ENCODE data around the gene CLCF1.
"Not testable (repeated sequence)": the region's sequence is repeated elsewhere in the genome, so short reads cannot be mapped to it uniquely, and the experiment has no call there.

CLCF1 gene

DNA sequence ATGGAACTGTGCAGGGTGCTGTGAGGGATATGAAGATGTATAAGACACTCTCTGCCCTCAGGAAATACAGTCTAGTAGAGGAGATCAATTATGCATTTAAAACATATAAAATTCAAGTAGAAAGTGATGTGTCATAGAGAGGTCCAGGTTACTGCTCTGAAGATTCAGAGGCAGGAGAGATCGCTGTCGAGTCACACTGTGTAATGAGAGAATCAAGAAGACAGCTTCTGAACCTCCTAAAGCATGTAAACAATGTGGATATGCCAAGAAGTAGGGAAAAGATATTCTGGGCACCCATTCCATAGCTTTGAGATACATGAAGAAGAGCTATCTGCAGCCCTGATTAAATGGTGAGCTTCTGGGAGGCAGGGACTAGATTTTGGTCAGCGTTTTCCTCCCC is 53.4 kb downstream of the CLCF1 start:
- DNase-seq = no peak

GRCh38 chr11:67318876-67319275 is 54.5 kb downstream of the CLCF1 start:
- not testable (repeated sequence) for DNase-seq

DNA sequence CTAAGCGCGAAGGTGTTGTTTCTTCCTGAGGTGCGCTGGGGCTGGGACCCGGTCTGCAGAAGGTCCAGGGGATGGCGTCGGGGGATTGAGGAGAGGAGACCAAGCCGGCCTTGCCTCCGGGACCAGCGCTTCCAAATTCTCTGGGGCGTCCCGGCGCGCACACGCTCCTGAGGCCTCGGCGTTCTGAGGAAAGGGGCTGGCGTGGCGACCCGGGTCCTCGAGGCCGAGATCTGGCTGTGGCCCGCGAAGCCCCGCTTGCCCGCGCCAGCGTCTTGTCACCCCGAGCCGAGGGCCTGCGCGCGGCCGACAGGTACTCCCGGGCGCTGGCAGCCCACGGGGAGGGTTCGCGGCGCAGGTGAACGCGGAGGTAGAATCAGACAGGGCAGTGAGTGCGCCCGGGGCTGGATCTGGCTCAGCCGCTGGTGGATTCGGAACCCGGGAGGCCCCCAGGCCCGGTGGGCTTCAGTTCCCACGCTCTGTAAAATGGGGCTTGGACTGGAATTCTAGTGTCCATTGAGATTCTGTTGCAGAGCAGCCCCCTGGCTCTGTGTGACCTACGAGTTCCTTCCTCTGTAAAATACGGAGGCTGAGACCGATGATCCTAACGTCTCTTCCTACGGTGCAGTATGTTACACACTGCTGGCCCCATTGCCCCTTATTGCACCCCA is 55.4 kb downstream of the CLCF1 start:
- no peak for DNase-seq

GRCh38 chr11:67317205-67317887 is 56.1 kb downstream of the CLCF1 start:
- DNase-seq = peak; percentile 97

DNA sequence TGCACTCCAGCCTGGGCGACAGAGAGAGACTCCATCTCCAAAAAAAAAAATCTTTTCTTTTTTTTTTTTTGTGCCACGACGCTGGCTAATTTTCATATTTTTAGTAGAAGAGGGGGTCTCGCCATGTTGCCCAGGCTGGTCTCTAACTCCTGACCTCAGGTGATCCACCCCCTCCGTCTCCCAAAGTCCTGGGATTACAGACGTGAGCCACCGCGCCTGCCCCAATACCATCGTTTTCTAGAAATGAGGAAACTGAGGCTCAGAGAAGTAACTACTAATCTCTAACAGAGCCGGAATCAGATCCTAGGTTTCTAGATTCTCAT is 56.6 kb downstream of the CLCF1 start:
- DNase-seq = no peak

- DNase-seq = no peak
Observed at GRCh38 chr11:67315325-67315909, 58.0 kb downstream of the CLCF1 start.

GRCh38 chr11:67314218-67314617 is 59.2 kb downstream of the CLCF1 start:
- no peak for DNase-seq
